SK-N-SH treated with all-trans-retinoic acid at 6 μM for 48 hours (cell line): ENCODE results near the gene FNDC3B.

ENCODE experiments used
- ARNTL ChIP-seq: fragments of 450-650 bp; formaldehyde crosslinking; IDR thresholded peaks from 2 replicates; pipeline ENCODE4 v1.5.0; 2020; ENCODE audit warnings: low read depth, mild to moderate bottlenecking, moderate library complexity, borderline replicate concordance
- CSDC2 ChIP-seq: fragments of 250-450 bp; sonication (Bioruptor Pico); IDR thresholded peaks from 2 replicates; pipeline ENCODE4 v1.5.0; 2020; ENCODE audit warnings: mild to moderate bottlenecking, moderate library complexity
- GLIS3 ChIP-seq: fragments of 250-450 bp; sonication (Bioruptor Pico); IDR thresholded peaks from 2 replicates; pipeline ENCODE4 v1.5.0; 2020; ENCODE audit warnings: mild to moderate bottlenecking, moderate library complexity
- ISL1 ChIP-seq: fragments of 250-450 bp; sonication (Bioruptor Pico); IDR thresholded peaks from 2 replicates; pipeline ENCODE4 v2.1.2; 2022; ENCODE audit warnings: mild to moderate bottlenecking, moderate library complexity
- TCF4 ChIP-seq: fragments of 250-450 bp; sonication (Bioruptor Pico); IDR thresholded peaks from 2 replicates; pipeline ENCODE4 v1.8.0; 2021; ENCODE audit warnings: mild to moderate bottlenecking, moderate library complexity, borderline replicate concordance
- ZFP30 ChIP-seq: fragments of 450-650 bp; formaldehyde crosslinking; IDR thresholded peaks from 2 replicates; pipeline ENCODE4 v1.5.0; 2022; ENCODE audit warnings: mild to moderate bottlenecking, moderate library complexity
- ZNF8 ChIP-seq: fragments of 450-650 bp; formaldehyde crosslinking; IDR thresholded peaks from 2 replicates; pipeline ENCODE4 v1.5.0; 2020; ENCODE audit warnings: mild to moderate bottlenecking, moderate library complexity
- TF ChIP-seq, protein P1 (sequence below): fragments of 250-450 bp; sonication (Bioruptor Pico); IDR thresholded peaks from 2 replicates; pipeline ENCODE4 v1.8.0; 2020; ENCODE audit warnings: mild to moderate bottlenecking, moderate library complexity, borderline replicate concordance
- TF ChIP-seq, protein P2 (sequence below): fragments of 250-450 bp; sonication (Bioruptor Pico); IDR thresholded peaks from 2 replicates; pipeline ENCODE4 v1.5.1; 2020; ENCODE audit warnings: low read depth, mild to moderate bottlenecking, moderate library complexity
- TF ChIP-seq, protein P3 (sequence below): fragments of 250-450 bp; sonication (Bioruptor Pico); IDR thresholded peaks from 2 replicates; pipeline ENCODE4 v1.8.0; 2021; ENCODE audit warnings: low read depth, mild to moderate bottlenecking, moderate library complexity, borderline replicate concordance

DNA sequence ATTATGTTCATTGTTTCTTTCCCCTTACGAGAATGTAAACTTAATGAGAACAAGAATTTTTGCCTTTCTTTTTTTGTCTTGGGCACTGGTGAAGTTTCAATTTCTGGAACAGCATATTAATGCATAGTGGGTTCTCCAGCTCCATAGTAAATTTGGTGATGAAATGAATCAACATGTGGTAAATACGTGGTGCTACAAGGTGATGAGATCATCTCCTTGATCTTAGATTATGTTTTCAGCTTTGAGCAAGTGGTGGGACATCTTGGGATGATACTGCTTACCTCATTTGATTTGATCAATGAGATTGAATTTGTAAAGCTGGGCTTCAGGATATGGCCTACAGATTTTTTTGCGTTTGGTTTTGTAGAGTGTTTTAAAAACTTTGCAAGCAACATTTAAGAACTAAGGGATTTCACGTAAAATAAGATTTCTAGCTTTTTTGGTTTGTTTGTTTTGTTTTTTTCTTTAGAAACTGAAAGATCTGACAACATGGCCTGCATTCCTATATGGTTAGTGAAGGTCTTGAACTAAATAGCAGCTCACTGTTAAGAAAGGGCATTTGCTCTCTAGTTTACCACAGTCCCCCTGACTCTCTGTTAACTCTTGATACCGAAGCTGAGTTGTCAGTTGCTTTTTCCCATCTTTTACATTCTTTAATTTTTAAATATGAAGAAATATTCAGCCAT lies 45.6 kb downstream of the FNDC3B start:
- TF ChIP-seq ARNTL (CRISPR knock-in tag) (no peak), ZFP30 (CRISPR knock-in tag) (no peak), CSDC2 (CRISPR knock-in tag) (no peak), GLIS3 (CRISPR knock-in tag) (no peak), ZNF8 (CRISPR knock-in tag) (no peak), ISL1 (CRISPR knock-in tag) (no peak), TCF4 (CRISPR knock-in tag) (no peak)
- TF ChIP-seq, protein P1, sequence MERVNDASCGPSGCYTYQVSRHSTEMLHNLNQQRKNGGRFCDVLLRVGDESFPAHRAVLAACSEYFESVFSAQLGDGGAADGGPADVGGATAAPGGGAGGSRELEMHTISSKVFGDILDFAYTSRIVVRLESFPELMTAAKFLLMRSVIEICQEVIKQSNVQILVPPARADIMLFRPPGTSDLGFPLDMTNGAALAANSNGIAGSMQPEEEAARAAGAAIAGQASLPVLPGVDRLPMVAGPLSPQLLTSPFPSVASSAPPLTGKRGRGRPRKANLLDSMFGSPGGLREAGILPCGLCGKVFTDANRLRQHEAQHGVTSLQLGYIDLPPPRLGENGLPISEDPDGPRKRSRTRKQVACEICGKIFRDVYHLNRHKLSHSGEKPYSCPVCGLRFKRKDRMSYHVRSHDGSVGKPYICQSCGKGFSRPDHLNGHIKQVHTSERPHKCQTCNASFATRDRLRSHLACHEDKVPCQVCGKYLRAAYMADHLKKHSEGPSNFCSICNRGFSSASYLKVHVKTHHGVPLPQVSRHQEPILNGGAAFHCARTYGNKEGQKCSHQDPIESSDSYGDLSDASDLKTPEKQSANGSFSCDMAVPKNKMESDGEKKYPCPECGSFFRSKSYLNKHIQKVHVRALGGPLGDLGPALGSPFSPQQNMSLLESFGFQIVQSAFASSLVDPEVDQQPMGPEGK (CRISPR knock-in tag): no peak
- TF ChIP-seq, protein P2, sequence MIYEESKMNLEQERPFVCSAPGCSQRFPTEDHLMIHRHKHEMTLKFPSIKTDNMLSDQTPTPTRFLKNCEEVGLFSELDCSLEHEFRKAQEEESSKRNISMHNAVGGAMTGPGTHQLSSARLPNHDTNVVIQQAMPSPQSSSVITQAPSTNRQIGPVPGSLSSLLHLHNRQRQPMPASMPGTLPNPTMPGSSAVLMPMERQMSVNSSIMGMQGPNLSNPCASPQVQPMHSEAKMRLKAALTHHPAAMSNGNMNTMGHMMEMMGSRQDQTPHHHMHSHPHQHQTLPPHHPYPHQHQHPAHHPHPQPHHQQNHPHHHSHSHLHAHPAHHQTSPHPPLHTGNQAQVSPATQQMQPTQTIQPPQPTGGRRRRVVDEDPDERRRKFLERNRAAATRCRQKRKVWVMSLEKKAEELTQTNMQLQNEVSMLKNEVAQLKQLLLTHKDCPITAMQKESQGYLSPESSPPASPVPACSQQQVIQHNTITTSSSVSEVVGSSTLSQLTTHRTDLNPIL (CRISPR knock-in tag): no peak
- TF ChIP-seq, protein P3, sequence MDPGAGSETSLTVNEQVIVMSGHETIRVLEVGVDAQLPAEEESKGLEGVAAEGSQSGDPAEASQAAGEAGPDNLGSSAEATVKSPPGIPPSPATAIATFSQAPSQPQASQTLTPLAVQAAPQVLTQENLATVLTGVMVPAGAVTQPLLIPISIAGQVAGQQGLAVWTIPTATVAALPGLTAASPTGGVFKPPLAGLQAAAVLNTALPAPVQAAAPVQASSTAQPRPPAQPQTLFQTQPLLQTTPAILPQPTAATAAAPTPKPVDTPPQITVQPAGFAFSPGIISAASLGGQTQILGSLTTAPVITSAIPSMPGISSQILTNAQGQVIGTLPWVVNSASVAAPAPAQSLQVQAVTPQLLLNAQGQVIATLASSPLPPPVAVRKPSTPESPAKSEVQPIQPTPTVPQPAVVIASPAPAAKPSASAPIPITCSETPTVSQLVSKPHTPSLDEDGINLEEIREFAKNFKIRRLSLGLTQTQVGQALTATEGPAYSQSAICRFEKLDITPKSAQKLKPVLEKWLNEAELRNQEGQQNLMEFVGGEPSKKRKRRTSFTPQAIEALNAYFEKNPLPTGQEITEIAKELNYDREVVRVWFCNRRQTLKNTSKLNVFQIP: no peak
